ENCODE data around the gene FKBP2.

Gene FKBP2

DNA sequence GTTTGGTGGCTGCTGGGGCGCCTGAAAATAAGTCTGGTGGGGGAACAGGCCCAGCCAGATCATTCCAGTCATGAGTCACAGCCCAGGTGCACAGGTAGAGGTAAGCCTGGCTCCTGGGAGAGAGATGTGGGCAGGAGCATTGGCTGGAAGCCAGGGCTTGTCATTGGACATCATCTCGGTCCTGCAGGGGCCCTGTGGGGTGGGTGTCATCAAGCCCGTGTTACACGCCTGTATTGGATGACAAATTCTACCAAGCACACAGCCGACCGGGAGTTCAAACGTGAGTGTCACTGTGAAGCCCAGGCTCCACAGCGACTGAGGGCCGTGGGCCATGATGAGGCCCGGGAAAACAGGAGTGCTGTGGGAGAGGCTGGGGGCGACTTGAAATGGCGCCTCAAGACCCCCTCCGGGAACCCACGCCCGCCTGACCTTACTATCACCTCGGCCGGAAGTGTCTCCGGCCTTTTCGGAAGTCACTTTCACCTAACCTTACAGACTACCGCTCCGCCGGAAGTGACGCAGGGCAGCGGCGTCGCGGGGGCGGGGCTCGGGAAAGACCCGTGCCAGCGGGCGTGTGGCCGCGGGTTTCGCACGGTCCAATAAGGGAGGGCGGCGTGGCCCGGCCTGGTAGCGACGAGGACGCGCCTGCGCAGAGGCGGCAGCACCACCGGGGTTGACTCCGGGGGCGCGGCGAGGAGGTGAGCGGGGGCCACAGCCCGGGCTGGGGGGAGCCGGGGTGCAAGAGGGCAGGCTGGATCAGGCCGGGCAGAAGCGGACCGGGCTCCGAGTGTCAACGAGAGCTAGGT, at the start of gene FKBP2:
TSS of gene FKBP2 (plus strand) at position 661 of the 806 bp plus-strand sequence. CDS start 1,293 bp downstream, outside the sequence.
- peak; percentile 95 to 96 for DNase-seq (ENCODE audit: low read depth in 2 of 2)

DNA sequence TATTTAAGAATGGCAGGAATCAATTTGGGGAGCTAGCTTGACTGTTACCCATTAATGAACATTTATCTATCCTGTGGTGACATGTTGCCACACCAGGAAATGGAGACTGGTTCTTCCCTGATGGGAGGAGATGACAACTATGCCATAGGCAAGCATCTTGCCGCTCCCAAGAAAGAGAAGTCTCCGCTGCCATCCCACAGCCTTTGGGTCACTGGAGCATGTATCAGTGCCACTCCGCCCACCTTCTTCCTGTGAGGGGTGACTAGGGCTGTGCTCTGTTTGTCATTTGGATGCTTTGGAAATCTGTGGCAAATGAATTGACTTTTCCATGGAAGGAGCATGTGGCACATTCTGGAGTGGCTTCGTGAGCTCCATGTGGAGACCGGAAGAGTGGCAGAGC, 48.5 kb upstream of the FKBP2 start:
- DNase-seq (ENCODE audit: low read depth in 2 of 2), result no peak

DNA sequence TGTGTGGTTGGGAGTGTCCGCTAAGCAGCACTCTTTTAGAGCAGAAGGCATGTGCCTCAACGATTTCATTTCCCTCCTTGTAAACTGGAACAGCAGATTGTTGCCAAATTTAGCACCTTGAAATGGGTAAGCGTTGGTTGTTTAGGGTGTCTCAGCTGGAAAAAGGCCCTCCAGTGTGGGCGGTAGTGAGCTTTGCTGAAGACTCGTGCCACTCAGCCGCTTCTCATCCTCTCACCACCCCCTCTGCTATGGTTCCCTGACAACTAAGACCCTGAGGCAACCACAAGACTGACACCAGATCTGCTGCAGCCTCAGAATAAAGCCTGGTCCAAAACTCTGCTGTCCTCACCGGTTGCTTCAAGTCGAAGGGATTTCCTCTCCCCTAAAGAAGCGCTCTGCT, 44.3 kb upstream of the FKBP2 start:
- DNase-seq (ENCODE audit: low read depth in 2 of 2), result no peak

- DNase-seq (ENCODE audit: low read depth in 2 of 2), result no peak
Measured at GRCh38 chr11:64198511-64198910, 42.4 kb upstream of the FKBP2 start.

DNA sequence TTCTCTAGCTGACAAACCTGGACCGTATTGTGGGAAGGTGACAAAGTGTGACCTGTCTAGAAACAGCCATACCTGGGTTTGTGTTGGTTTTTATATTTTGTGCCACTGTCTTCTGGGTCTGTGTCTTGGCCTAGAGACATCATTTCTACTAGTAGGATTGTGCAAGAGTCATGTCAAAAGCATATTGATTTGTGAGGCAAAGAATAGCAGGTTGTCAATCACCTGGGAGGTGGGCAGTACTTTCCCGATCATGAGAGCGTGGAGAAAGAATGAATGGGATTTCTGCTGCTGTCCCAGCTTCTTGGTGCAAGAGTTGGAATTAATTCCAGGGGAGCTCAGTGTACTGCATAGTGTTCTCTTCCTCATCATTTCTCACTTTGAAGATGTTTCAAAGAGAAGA, 39.4 kb upstream of the FKBP2 start:
- no peak for DNase-seq (ENCODE audit: low read depth in 2 of 2)

- no peak for DNase-seq (ENCODE audit: low read depth in 2 of 2)
Measured at GRCh38 chr11:64202992-64203391, 37.9 kb upstream of the FKBP2 start.

GRCh38 chr11:64203421-64204079, 37.3 kb upstream of the FKBP2 start:
- DNase-seq (ENCODE audit: low read depth in 2 of 2), result no peak

GRCh38 chr11:64204080-64204440, 36.8 kb upstream of the FKBP2 start:
- DNase-seq (ENCODE audit: low read depth in 2 of 2), result no peak

GRCh38 chr11:64204464-64204989, 36.4 kb upstream of the FKBP2 start:
- peak; percentile 59 to 66 for DNase-seq (ENCODE audit: low read depth in 2 of 2)

DNA sequence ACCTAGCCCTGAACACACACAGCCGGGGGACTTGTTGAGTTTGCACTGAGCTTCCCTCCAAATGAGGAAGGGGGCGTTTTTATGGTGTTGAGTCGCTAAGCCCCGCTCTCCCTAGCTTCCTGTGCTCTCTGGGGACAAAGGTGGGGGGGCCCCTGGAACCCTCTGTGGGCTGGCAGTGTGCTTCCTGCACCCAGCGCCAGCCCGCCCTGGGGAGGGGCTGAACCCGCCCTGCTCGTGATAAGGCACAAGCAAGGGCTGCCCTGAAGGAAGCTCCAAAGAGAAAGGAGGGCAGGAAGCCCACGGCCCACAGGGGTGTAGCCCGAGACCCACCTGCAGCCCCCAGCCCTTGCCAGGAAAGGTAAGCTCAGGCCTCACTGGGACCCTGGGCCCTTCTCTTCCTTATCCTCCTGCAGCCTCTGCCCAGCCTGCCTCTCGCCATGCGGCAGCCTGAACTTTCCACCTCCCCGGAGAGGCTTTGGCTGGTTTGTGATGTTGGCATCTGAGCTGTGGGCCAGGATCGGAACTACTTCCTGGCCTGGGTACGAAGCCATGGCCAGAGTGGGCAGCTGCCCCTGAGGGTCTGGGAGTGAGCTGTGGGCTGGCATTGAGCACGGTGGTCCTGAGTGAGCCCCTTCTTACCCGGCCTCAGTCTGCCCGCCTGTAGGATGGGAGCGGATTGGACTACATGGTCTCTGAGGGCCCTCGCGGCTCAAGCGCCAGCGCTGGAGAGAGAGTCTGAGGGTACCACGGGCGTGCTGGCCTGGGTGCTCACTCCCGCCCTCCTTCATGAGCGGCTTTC, 34.2 kb upstream of the FKBP2 start, which contains the start of gene FERMT3:
TSS of gene FERMT3 (plus strand) at position 265 of the 799 bp plus-strand sequence. CDS start 644 bp downstream, outside the sequence.
- DNase-seq (ENCODE audit: low read depth in 2 of 2), result peak; percentile 61 to 82

DNA sequence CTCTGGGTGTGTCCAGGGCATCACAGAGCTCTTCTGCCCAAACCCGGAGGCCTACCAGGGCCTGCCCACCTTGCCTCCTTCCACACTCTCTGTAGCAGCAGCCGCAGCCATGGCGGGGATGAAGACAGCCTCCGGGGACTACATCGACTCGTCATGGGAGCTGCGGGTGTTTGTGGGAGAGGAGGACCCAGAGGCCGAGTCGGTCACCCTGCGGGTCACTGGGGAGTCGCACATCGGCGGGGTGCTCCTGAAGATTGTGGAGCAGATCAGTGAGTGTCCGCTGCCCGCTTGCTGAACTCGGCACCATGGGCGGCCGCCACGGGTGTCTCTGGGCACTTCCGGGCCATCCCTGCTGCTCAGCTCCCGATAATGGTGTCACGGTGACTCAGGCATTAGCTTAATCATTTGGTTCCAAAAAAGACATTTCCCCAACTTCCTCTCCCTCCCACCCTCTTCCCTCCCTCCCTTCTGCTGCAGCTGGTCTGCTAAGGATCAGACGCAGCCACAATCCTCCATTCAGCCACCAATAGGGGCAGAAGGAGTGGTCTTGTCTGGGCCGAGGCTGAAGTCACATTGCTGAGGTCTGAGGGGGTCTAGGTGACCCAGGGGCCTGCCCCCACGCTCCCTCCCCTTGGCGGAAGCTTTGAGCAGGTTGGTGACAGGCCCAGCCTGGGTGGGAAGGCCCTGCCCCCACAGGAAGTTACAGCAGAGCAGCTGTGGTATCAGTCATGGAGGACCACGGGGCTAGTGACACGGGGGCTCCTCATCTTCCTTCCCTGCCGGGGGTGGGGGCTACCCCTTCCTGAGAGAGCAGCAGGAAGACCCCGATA, 33.4 kb upstream of the FKBP2 start:
- DNase-seq (ENCODE audit: low read depth in 2 of 2), result peak; percentile 69 to 70

DNA sequence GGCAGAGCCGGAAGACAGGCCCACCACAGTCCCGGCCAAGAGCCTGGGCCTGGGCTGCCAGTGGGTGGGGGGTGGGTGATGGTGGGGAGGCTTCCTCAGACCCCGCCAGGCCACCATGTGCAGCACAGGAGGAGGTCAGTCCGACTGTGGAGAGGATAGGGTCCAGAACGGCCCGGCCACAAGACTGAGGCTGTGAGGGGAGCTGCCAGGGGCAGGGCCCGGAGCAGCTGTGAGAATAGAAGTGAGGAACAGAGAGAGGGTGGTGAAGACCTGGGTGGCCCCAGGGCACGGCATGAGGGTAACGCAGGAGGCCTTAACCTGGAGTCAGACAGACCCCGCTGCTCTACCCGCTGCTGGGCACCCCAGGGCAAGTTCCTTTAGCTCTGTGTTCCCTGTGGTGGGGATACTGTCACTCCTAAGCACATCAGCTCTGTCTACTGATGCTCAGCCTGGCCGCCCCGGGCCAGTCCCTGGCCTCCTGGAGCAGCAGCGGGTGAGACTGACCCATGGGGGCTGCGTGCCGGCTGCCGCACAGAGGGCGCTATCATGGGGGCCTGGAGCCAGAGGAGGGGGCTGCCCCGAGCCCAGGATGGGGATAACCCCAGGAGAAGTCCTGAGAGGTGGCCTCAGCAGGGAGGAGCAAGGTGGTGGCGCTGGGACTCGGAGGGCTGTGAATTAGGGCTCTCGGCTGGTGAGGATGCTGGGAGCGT, 32.7 kb upstream of the FKBP2 start:
- DNase-seq (ENCODE audit: low read depth in 2 of 2), result no peak

GRCh38 chr11:64208796-64209562, 31.9 kb upstream of the FKBP2 start:
- no peak for DNase-seq (ENCODE audit: low read depth in 2 of 2)

DNA sequence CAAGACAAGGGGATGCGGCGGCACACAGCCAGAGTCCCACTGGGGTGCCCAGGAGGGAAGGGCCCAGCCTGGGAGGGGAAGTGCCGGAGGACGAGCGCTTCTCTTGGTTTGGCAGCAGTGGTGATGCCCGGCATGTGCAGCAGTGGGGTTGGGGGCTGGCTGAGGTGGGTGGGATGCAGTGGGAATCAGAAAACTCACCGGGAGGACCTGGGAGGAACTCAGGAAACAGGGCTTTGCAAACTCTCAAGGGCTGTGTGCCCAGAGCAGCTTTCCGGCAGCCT, 31.4 kb upstream of the FKBP2 start:
- DNase-seq (ENCODE audit: low read depth in 2 of 2), result no peak

- no peak for DNase-seq (ENCODE audit: low read depth in 2 of 2)
Measured at GRCh38 chr11:64210301-64211020, 30.4 kb upstream of the FKBP2 start.

DNA sequence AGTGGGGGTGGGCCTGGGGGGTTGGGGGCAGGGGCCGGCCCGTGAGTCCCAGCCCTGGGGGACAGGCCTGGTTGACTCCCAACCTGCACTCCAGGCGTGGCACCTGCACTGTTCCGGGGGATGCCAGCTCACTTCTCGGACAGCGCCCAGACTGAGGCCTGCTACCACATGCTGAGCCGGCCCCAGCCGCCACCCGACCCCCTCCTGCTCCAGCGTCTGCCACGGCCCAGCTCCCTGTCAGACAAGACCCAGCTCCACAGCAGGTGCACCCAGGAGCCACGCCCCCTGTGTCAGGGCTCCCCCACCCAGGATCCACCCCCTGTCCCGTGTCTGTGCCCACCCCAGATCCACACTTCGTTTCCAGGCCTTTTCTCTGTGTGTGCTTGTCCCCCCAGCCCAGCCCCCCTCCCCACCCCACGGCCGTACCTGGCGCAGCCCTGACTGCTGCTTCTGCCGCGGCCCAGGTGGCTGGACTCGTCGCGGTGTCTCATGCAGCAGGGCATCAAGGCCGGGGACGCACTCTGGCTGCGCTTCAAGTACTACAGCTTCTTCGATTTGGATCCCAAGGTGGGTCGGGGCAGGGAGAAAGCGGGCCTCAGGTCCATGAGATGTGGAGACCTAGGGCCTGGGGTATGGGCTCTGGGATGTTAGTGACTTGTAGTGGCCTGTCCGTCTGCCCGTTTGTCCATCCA, 29.6 kb upstream of the FKBP2 start:
- no peak for DNase-seq (ENCODE audit: low read depth in 2 of 2)

GRCh38 chr11:64216879-64217278, 24.0 kb upstream of the FKBP2 start:
- no peak for DNase-seq (ENCODE audit: low read depth in 2 of 2)

DNA sequence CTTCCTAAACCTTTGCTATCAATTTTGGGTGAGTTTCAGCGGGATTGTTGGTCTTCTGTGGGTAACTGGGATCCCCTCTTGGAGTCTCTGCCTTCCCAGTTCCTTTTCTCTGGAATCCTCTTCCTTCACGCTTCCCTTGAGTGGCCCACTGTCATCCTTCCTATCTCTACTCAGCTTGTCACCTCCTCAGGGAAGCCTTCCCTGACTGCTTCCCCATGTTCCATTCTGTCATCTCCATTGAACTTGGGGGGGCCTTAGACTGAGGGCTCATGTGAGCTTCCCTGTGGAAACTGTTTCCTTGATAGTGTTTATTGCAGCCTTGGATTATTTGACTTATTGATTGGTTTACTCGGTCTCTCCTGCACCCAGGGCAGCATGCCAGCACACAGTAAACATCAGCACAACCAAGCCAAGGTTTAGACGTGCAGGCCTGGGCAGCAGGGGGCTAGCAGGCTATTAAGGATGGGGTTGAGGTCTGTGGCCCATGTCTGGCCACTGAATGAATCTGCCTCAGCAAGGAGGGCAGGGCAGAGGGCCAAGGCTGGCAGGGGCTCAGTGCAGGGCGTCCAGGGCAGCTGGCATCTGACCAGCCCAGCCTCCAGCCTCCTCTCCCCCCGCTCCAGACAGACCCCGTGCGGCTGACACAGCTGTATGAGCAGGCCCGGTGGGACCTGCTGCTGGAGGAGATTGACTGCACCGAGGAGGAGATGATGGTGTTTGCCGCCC, 22.1 kb upstream of the FKBP2 start:
- DNase-seq (ENCODE audit: low read depth in 2 of 2), result no peak

Data from activated CD4-positive, alpha-beta T cell treated with anti-CD3 and anti-CD28 coated beads for 24 hours (primary cell).